Stimulated activated CD4-positive, alpha-beta T cell treated with anti-CD3 and anti-CD28 coated beads, Interleukin-4, amount 100 ng/mL, for 48 hours (primary cell): ENCODE results near the gene VIT.
"Not testable (repeated sequence)": the region's sequence is repeated elsewhere in the genome, so short reads cannot be mapped to it uniquely, and the experiment has no call there.

Source experiments
- DNase-seq, 2 donors: peaks; one replicate each; pipeline ENCODE4 v3.0.0-alpha.2; 2020; ENCODE audit warnings: low read depth in 2 of 2

The VIT gene

GRCh38 chr2:36805635-36806224 is 109.2 kb downstream of the VIT start:
- no peak for DNase-seq

- DNase-seq: no peak
These were observed 110.8 kb downstream of the VIT start for GRCh38 chr2:36807223-36807886.

- no peak for DNase-seq
These were observed 112.0 kb downstream of the VIT start for GRCh38 chr2:36808386-36809068.

- no peak for DNase-seq
These were observed 112.5 kb downstream of the VIT start for GRCh38 chr2:36809069-36809445.

- DNase-seq: no peak
These were observed 114.6 kb downstream of the VIT start for GRCh38 chr2:36811071-36811470.

- DNase-seq: no peak
These were observed 115.7 kb downstream of the VIT start for GRCh38 chr2:36812196-36812595.

- no peak for DNase-seq
These were observed 122.0 kb downstream of the VIT start for GRCh38 chr2:36818542-36818941.

GRCh38 chr2:36819095-36819711 is 122.7 kb downstream of the VIT start:
- DNase-seq: no peak

- DNase-seq: no peak
These were observed 124.6 kb downstream of the VIT start for GRCh38 chr2:36820942-36821605.

- no peak for DNase-seq
These were observed 127.4 kb downstream of the VIT start for GRCh38 chr2:36823862-36824261.

GRCh38 chr2:36824273-36824672 is 127.8 kb downstream of the VIT start:
- DNase-seq: no peak

GRCh38 chr2:36824683-36825082 is 128.2 kb downstream of the VIT start:
- not testable (repeated sequence) for DNase-seq

- DNase-seq: no peak
These were observed 134.7 kb downstream of the VIT start for GRCh38 chr2:36831185-36831584.

- DNase-seq: no peak
These were observed 137.7 kb downstream of the VIT start for GRCh38 chr2:36834203-36834602.

- DNase-seq: no peak
These were observed 138.4 kb downstream of the VIT start for GRCh38 chr2:36834731-36835524.

GRCh38 chr2:36839976-36840617 is 143.6 kb downstream of the VIT start:
- DNase-seq: no peak

- no peak for DNase-seq
These were observed 147.3 kb downstream of the VIT start for GRCh38 chr2:36843838-36844237.

- no peak for DNase-seq
These were observed 152.8 kb downstream of the VIT start for GRCh38 chr2:36849265-36849664.

GRCh38 chr2:36854241-36854640 is 157.7 kb downstream of the VIT start:
- DNase-seq: no peak

GRCh38 chr2:36855429-36855828 is 158.9 kb downstream of the VIT start:
- DNase-seq: no peak

GRCh38 chr2:36857713-36858112 is 161.2 kb downstream of the VIT start:
- no peak for DNase-seq
